Measurements from ENCODE around the gene PDE3B. TPM values are rescaled to one million over a fixed set of nuclear protein-coding genes. Genes with fewer than 3 reads are reported as not detected.

PDE3B gene
- total and polyA plus RNA-seq, 2 of the 8 experiments (the other 6 are each of a cell fraction or from before 2014, with no cell fraction given) = 2.7 to 10.9 TPM

- CTCF ChIA-PET (ENCODE audit: partially characterized antibody) = interaction anchor here (4.3 kb wide), 1 partner anchor 21 kb away, joined by 23 read pairs; no protein-coding TSS in a partner anchor
- 85% methylated on average over 1 of the region's 1 CpG; no CpG with 5 or more reads in 1 of the 2 experiments for WGBS, 2 experiments (ENCODE audit: extremely low coverage in 1 of 2, insufficient coverage in 1 of 2, insufficient read length in 1 of 2, insufficient replicate concordance in 2 of 2, low coverage in 1 of 2, low lambda C conversion rate in 2 of 2, missing lambda C conversion rate in 1 of 2)
- TF ChIP-seq NRF1 (IDR thresholded peaks at IDR 0.05; ENCODE audit: low read depth, low read length) (no peak), CBX5 (IDR thresholded peaks at IDR 0.05; ENCODE audit: low read depth, low read length) (no peak)
Measured at GRCh38 chr11:14886513-14886912, 242.9 kb downstream of the PDE3B start.

More at GRCh38 chr11:14886513-14886912, 242.9 kb downstream of the PDE3B start:
- Histone ChIP-seq H3K27me3 (replicated peaks in 1 of 4; ENCODE audit: control insufficient read depth in 3 of 4, extremely low read depth in 1 of 4, insufficient read depth in 3 of 4, low read length in 3 of 4) (peaks cover 0 to 4% (median 3%) of the 10 kb centered on the region in 4 experiments; a peak in 2 of 7 replicates), H4K20me1 (replicated peaks in 1 of 2; ENCODE audit: control insufficient read depth in 1 of 2, insufficient read depth in 2 of 2, low read length in 2 of 2) (peaks cover 0 to 2% of the 10 kb centered on the region in 2 experiments), H4K91ac (replicated peaks; ENCODE audit: insufficient read length, low read length) (no peak overlapping the region), H3K4me1 (replicated peaks in 1 of 4; ENCODE audit: control insufficient read depth in 3 of 4, insufficient read depth in 4 of 4, low read length in 3 of 4) (no peaks in the 10 kb centered on the region), H2BK20ac (ENCODE audit: low read length) (no peak overlapping the region), H3K4ac (replicated peaks; ENCODE audit: insufficient read length, low read depth, low read length) (no peak overlapping the region), H2BK15ac (ENCODE audit: low read length) (no peak overlapping the region), H3K4me3 (ENCODE audit: extremely low read depth in 1 of 4, insufficient read depth in 2 of 4, low read depth in 3 of 4, low read length in 4 of 4) (no peak overlapping the region), H3K36me3 (ENCODE audit: control insufficient read depth in 2 of 4, insufficient read depth in 4 of 4, low read length in 3 of 4) (no peaks in the 10 kb centered on the region), H4K5ac (ENCODE audit: insufficient read length, low read depth, low read length) (no peak overlapping the region), H3K18ac (ENCODE audit: extremely low read depth, low read length) (no peak overlapping the region), H3K27ac (ENCODE audit: low read depth, low read length) (no peak overlapping the region), H3K23ac (ENCODE audit: insufficient read length) (no peak overlapping the region), H2AFZ (ENCODE audit: low read length) (no peak overlapping the region), H3K79me1 (ENCODE audit: low read depth, low read length) (no peaks in the 10 kb centered on the region), H2BK5ac (ENCODE audit: low read depth, low read length) (no peak overlapping the region), H2BK120ac (replicated peaks; ENCODE audit: low read depth, low read length) (no peak overlapping the region), H3K4me2 (ENCODE audit: insufficient read depth in 1 of 2, low read depth in 2 of 2, low read length in 2 of 2) (no peak overlapping the region), H3K9me3 (ENCODE audit: insufficient read depth in 2 of 2, low read depth in 1 of 2, low read length in 1 of 2) (no peaks in the 10 kb centered on the region; a peak in 1 of 4 replicates), H3K9ac (replicated peaks in 1 of 4; ENCODE audit: extremely low read depth in 1 of 4, low read depth in 3 of 4, low read length in 3 of 4) (no peak overlapping the region), H3K56ac (replicated peaks; ENCODE audit: insufficient read length, low read depth, low read length) (no peak overlapping the region), H4K8ac (ENCODE audit: extremely low read depth, insufficient read depth, low read length) (no peak overlapping the region), H3K23me2 (ENCODE audit: low read depth, low read length) (peaks cover 4% of the 10 kb centered on the region; the same call in 1 of the 2 replicates), H2BK12ac (ENCODE audit: low read depth, low read length) (no peak overlapping the region), H2AK5ac (ENCODE audit: low read depth, low read length) (no peak overlapping the region), H3K79me2 (ENCODE audit: control insufficient read depth in 1 of 2, insufficient read depth in 2 of 2, low read length in 2 of 2) (no peaks in the 10 kb centered on the region), H3K14ac (ENCODE audit: insufficient read length) (no peak overlapping the region)
- DNase-seq (ENCODE audit: low read depth in 1 of 2, low spot score in 2 of 2) = no peak
- POLR2A ChIA-PET (ENCODE audit: partially characterized antibody) = no interaction called here
- FAIRE-seq = no peak

Data from H1 (cell line).